ENCODE data around the gene GCKR. TPM values are rescaled to one million over a fixed set of nuclear protein-coding genes. Genes with fewer than 3 reads are reported as not detected.

The GCKR gene
- total and polyA plus RNA-seq, 2 of the 13 experiments (the other 11 are each of a cell fraction or from before 2014, with no cell fraction given): 15.2 to 48.3 TPM

DNA sequence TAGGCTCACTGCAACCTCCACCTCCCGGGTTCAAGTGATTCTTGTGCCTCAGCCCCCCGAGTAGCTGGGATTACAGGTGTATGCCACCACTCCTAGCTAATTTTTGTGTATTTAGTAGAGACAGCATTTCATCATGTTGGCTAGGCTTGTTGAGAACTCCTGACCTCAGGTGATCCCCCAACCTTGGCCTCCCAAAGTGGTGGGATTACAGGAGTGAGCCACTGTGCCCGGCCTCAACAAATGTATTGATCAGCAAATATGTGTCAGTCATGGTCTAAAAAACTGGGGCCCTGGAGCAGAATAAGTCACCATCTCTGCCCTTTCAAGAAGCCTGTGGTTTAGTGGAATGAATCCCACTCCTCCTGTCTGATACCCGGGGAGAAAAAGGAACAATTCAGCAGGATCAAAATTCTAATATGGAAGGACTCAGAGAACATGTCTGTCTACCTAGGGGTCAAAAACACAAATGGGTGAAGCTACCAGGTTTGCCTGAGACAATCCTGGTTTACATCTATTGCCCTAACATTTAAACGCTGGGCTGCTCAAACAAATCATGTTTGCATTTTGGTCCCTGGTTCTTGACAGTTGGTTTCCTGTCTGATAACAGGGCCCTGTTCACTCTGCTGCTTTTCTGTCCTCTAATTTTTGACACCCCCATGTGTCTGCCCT lies 21.6 kb downstream of the GCKR start (continued):
- TF ChIP-seq, protein P1, sequence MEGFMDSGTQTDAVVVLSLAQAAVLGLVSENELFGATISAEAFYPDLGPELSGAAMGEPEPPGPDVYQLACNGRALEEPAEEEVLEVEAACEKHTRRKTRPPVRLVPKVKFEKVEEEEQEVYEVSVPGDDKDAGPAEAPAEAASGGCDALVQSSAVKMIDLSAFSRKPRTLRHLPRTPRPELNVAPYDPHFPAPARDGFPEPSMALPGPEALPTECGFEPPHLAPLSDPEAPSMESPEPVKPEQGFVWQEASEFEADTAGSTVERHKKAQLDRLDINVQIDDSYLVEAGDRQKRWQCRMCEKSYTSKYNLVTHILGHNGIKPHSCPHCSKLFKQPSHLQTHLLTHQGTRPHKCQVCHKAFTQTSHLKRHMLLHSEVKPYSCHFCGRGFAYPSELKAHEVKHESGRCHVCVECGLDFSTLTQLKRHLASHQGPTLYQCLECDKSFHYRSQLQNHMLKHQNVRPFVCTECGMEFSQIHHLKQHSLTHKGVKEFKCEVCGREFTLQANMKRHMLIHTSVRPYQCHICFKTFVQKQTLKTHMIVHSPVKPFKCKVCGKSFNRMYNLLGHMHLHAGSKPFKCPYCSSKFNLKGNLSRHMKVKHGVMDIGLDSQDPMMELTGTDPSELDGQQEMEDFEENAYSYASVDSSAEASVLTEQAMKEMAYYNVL (CRISPR knock-in tag; IDR thresholded peaks at IDR 0.05; ENCODE audit: borderline replicate concordance): peak; percentile 67; the same call in 1 of the 2 replicates
- TF ChIP-seq CHD2 (IDR thresholded peaks at IDR 0.05; ENCODE audit: low read depth, low read length) (no peak), CREM (IDR thresholded peaks at IDR 0.05) (no peak), CREM (CRISPR knock-in tag; IDR thresholded peaks at IDR 0.05) (no peak), ZNF782 (CRISPR knock-in tag; IDR thresholded peaks at IDR 0.05; ENCODE audit: borderline replicate concordance) (no peak), ZNF496 (CRISPR knock-in tag; IDR thresholded peaks at IDR 0.05; ENCODE audit: insufficient replicate concordance) (no peak), ZKSCAN8 (CRISPR knock-in tag; IDR thresholded peaks at IDR 0.05; ENCODE audit: borderline replicate concordance) (no peak), ZNF546 (CRISPR knock-in tag; conservative IDR thresholded peaks at IDR 0.05) (no peak), ZBTB38 (CRISPR knock-in tag; IDR thresholded peaks at IDR 0.05) (no peak), HNRNPL (IDR thresholded peaks at IDR 0.05; ENCODE audit: low read depth, low read length) (no peak), KLF11 (CRISPR knock-in tag; IDR thresholded peaks at IDR 0.05) (no peak), POLR2G (IDR thresholded peaks at IDR 0.05; ENCODE audit: low read depth, low read length) (no peak), ZNF83 (CRISPR knock-in tag; IDR thresholded peaks at IDR 0.05; ENCODE audit: borderline replicate concordance) (no peak), RBM39 (IDR thresholded peaks at IDR 0.05; ENCODE audit: low read depth, low read length, poor library complexity, severe bottlenecking) (no peak), FOXK2 (IDR thresholded peaks at IDR 0.05) (no peak), IKZF4 (CRISPR knock-in tag; IDR thresholded peaks at IDR 0.05; ENCODE audit: borderline replicate concordance, low read depth, not compliant biosample characterization) (no peak), SP1 (IDR thresholded peaks at IDR 0.05) (no peak), SP1 (CRISPR knock-in tag; IDR thresholded peaks at IDR 0.05) (no peak), PHF5A (CRISPR knock-in tag; IDR thresholded peaks at IDR 0.05; ENCODE audit: low read depth, unreplicated experiment) (no peak), RBAK (CRISPR knock-in tag; IDR thresholded peaks at IDR 0.05) (no peak), ZNF12 (CRISPR knock-in tag; IDR thresholded peaks at IDR 0.05) (no peak), KDM6A (CRISPR knock-in tag; IDR thresholded peaks at IDR 0.05; ENCODE audit: low read depth) (no peak), ELF4 (CRISPR knock-in tag; IDR thresholded peaks at IDR 0.05; ENCODE audit: borderline replicate concordance) (no peak), EED (CRISPR knock-in tag; IDR thresholded peaks at IDR 0.05) (no peak), ZFY (CRISPR knock-in tag; IDR thresholded peaks at IDR 0.05) (no peak; the same call in 1 of the 2 replicates)
- TF ChIP-seq, protein P2, sequence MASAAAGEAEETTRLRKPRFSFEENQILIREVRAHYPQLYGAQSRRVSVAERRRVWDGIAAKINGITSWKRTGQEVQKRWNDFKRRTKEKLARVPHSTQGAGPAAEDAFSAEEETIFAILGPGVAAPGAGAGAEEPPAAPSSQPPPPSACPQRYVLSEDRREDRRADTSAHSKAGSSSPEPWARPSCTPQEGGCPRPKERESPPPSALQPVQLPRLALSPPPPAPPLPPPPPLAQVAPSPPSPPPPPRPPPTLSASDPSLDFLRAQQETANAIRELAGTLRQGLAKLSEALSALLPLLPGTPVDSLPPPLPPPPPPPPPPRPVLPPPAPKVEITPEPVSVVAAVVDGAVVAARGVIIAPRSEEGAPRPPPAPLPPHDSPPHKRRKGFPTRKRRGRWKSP (CRISPR knock-in tag; IDR thresholded peaks at IDR 0.05): peak; percentile 63; the same call in 1 of the 2 replicates
- TF ChIP-seq, protein P3, sequence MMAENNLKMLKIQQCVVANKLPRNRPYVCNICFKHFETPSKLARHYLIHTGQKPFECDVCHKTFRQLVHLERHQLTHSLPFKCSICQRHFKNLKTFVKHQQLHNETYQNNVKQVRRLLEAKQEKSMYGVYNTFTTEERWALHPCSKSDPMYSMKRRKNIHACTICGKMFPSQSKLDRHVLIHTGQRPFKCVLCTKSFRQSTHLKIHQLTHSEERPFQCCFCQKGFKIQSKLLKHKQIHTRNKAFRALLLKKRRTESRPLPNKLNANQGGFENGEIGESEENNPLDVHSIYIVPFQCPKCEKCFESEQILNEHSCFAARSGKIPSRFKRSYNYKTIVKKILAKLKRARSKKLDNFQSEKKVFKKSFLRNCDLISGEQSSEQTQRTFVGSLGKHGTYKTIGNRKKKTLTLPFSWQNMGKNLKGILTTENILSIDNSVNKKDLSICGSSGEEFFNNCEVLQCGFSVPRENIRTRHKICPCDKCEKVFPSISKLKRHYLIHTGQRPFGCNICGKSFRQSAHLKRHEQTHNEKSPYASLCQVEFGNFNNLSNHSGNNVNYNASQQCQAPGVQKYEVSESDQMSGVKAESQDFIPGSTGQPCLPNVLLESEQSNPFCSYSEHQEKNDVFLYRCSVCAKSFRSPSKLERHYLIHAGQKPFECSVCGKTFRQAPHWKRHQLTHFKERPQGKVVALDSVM (CRISPR knock-in tag; IDR thresholded peaks at IDR 0.05): 0 out of 2 replicates have a peak, but pooled peaks have one; percentile 29

Measured in HepG2 (cell line).